ENCODE data around the gene ZNF786. TPM values are rescaled to one million over a fixed set of nuclear protein-coding genes. Genes with fewer than 3 reads are reported as not detected.

The ZNF786 gene
- total and polyA plus RNA-seq, 9 of the 15 experiments (the other 6 are each of a cell fraction or from before 2014, with no cell fraction given), result 0.31 to 5.4 (median 3.0) TPM

GRCh38 chr7:149036676-149037075 lies 53.8 kb downstream of the ZNF786 start (continued):
- TF ChIP-seq, protein P1, sequence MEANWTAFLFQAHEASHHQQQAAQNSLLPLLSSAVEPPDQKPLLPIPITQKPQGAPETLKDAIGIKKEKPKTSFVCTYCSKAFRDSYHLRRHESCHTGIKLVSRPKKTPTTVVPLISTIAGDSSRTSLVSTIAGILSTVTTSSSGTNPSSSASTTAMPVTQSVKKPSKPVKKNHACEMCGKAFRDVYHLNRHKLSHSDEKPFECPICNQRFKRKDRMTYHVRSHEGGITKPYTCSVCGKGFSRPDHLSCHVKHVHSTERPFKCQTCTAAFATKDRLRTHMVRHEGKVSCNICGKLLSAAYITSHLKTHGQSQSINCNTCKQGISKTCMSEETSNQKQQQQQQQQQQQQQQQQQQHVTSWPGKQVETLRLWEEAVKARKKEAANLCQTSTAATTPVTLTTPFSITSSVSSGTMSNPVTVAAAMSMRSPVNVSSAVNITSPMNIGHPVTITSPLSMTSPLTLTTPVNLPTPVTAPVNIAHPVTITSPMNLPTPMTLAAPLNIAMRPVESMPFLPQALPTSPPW (CRISPR knock-in tag; IDR thresholded peaks at IDR 0.05), result no peak
- TF ChIP-seq CBX3 (IDR thresholded peaks at IDR 0.05; ENCODE audit: borderline replicate concordance in 1 of 2, low read length in 2 of 2) (peak in 1 of 2 experiments; percentile 97; a peak in 2 of 3 replicates), SIN3B (IDR thresholded peaks at IDR 0.05; ENCODE audit: low read depth) (no peak), SMAD3 (CRISPR knock-in tag; conservative IDR thresholded peaks at IDR 0.05) (no peak), HNRNPUL1 (IDR thresholded peaks at IDR 0.05; ENCODE audit: low read length) (no peak)

GRCh38 chr7:149031353-149031910 lies 59.1 kb downstream of the ZNF786 start:
- H3K9me1 ChIP-seq (ENCODE audit: control insufficient read depth, insufficient read depth, low read length), result no peaks in the 10 kb centered on the region
- no peaks in the 10 kb centered on the region for H4K20me1 ChIP-seq (replicated peaks; ENCODE audit: control insufficient read depth, insufficient read depth, low read length)
- peak overlapping the region; percentile 25; the same call in 1 of the 2 replicates for H2AFZ ChIP-seq (ENCODE audit: low read depth, low read length)
- ATAC-seq (no peak), DNase-seq (ENCODE audit: extremely low read depth in 1 of 4, low spot score in 3 of 4) (no peak), FAIRE-seq (no peak)
- ChIA-PET CTCF (ENCODE audit: low intra/inter-chr PET ratio) (no interaction called here), POLR2A (interaction anchor here (0.6 to 1.5 kb wide), 3 partner anchors 17 to 27 kb away, joined by 4 read pairs; no protein-coding TSS in a partner anchor)
- H3K4me2 ChIP-seq (ENCODE audit: insufficient read depth, low read length), result no peak overlapping the region
- H3K4me1 ChIP-seq (replicated peaks in 1 of 2; ENCODE audit: control insufficient read depth in 2 of 2, insufficient read depth in 2 of 2, low read length in 2 of 2), result peaks cover 13 to 14% of the 10 kb centered on the region in 2 experiments; a peak in 4 of 5 replicates
- no peak overlapping the region for H3K4me3 ChIP-seq
- no peak overlapping the region for H3K27ac ChIP-seq (ENCODE audit: extremely low read depth, low read depth, low read length)
- H3K27me3 ChIP-seq (ENCODE audit: control insufficient read depth in 2 of 2, insufficient read depth in 2 of 2, low read length in 2 of 2), result no peaks in the 10 kb centered on the region
- 66% methylated on average over 3 of the region's 3 CpGs for WGBS (ENCODE audit: insufficient coverage, low coverage, missing lambda C conversion rate)
- TF ChIP-seq KDM5B (IDR thresholded peaks at IDR 0.05; ENCODE audit: insufficient replicate concordance, low read depth, low read length), result no peak
- TF ChIP-seq MAFG (tag; conservative IDR thresholded peaks at IDR 0.05), result 0 out of 2 replicates have a peak, but pooled peaks have one; percentile 28
- no peak for TF ChIP-seq MCM5 (IDR thresholded peaks at IDR 0.05; ENCODE audit: low read depth)
- no peak for TF ChIP-seq KLF10 (CRISPR knock-in tag; IDR thresholded peaks at IDR 0.05)
- TF ChIP-seq PML (IDR thresholded peaks at IDR 0.05; ENCODE audit: low read length), result no peak
- peak; percentile 93 for TF ChIP-seq ZNF316 (IDR thresholded peaks at IDR 0.05)
- no peak for TF ChIP-seq NR0B1 (IDR thresholded peaks at IDR 0.05; ENCODE audit: partially characterized antibody)
- TF ChIP-seq C11orf30 (IDR thresholded peaks at IDR 0.05; ENCODE audit: low read depth), result peak; percentile 77
- TF ChIP-seq ZNF12 (CRISPR knock-in tag; IDR thresholded peaks at IDR 0.05), result peak; percentile 70; the same call in 1 of the 2 replicates
- TF ChIP-seq EP400 (IDR thresholded peaks at IDR 0.05), result peak; percentile 18; the same call in 1 of the 2 replicates
- no peak for TF ChIP-seq XRCC4 (IDR thresholded peaks at IDR 0.05; ENCODE audit: extremely low read depth, insufficient read depth, insufficient read length)
- no peak overlapping the region for H3K9ac ChIP-seq (ENCODE audit: insufficient read depth in 1 of 2, low read depth in 2 of 2, low read length in 2 of 2)
- no TSS peak for BruUV-seq (replicated peaks)
- peaks cover 18% of the 10 kb centered on the region for H3K79me2 ChIP-seq (ENCODE audit: control insufficient read depth, insufficient read depth, low read length)
- in situ Hi-C loops (cut with MboI) (no loop called here), intact Hi-C loops (cut with micrococcal nuclease) (no loop called here)
- H3K9me3 ChIP-seq (replicated peaks; ENCODE audit: control insufficient read depth, insufficient read depth, low read depth, low read length), result no peaks in the 10 kb centered on the region; the same call in 1 of the 2 replicates
- H3K36me3 ChIP-seq (ENCODE audit: control insufficient read depth, insufficient read depth, low read length), result peaks cover 4% of the 10 kb centered on the region; the same call in 2 of the 3 replicates
